GM19043 (cell line): ENCODE results near the gene INTS3.
"Not testable (repeated sequence)": the region's sequence is repeated elsewhere in the genome, so short reads cannot be mapped to it uniquely, and the experiment has no call there.

Experiments used
- ATAC-seq: cut with Tn5 transposase; IDR thresholded peaks from one replicate; pipeline ENCODE4 v1.9.1; 2021; ENCODE audit warnings: low read depth; ENCODE audit not compliant: unreplicated experiment

The INTS3 gene

DNA sequence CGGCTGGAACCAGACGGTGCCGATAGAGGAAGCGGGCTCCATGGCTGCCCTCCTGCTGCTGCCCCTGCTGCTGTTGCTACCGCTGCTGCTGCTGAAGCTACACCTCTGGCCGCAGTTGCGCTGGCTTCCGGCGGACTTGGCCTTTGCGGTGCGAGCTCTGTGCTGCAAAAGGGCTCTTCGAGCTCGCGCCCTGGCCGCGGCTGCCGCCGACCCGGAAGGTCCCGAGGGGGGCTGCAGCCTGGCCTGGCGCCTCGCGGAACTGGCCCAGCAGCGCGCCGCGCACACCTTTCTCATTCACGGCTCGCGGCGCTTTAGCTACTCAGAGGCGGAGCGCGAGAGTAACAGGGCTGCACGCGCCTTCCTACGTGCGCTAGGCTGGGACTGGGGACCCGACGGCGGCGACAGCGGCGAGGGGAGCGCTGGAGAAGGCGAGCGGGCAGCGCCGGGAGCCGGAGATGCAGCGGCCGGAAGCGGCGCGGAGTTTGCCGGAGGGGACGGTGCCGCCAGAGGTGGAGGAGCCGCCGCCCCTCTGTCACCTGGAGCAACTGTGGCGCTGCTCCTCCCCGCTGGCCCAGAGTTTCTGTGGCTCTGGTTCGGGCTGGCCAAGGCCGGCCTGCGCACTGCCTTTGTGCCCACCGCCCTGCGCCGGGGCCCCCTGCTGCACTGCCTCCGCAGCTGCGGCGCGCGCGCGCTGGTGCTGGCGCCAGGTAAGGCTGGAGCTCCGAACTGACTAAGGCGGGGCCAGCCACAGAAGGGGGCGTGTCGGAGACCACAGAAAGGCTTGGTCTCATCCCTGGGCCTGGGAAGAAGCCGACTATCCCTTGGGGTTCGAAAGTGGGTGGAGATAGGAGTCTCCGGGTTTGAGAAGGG is 47.8 kb downstream of the INTS3 start:
- ATAC-seq, result peak; percentile 48

DNA sequence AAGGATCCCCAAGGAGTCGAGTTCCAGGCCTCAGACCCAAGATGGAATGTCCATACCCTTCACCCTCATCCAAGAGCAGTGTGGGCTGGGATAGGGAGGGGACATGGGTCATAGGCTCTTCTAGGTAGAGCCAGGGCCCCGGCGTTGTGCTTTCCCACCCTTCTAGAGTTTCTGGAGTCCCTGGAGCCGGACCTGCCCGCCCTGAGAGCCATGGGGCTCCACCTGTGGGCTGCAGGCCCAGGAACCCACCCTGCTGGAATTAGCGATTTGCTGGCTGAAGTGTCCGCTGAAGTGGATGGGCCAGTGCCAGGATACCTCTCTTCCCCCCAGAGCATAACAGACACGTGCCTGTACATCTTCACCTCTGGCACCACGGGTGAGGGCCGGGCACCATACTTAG is 48.5 kb downstream of the INTS3 start:
- no peak for ATAC-seq

DNA sequence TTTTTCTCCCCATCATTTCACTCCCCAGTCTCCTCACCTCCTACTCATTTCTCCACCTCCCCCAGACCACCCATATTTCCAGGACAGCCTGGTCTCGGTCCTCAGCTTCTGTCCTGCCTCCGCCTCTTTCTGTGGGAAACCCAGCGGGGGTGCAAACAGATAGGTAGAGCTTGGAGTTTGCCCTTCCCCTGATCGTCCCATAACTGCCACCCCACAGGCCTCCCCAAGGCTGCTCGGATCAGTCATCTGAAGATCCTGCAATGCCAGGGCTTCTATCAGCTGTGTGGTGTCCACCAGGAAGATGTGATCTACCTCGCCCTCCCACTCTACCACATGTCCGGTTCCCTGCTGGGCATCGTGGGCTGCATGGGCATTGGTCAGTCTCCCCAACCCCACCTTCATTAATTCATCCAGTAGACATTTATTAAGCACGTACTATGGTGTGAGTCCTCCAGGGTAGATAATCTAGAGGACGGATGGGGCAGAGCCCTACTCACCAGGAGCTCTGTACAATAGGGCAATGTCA is 49.1 kb downstream of the INTS3 start:
- ATAC-seq, result no peak

DNA sequence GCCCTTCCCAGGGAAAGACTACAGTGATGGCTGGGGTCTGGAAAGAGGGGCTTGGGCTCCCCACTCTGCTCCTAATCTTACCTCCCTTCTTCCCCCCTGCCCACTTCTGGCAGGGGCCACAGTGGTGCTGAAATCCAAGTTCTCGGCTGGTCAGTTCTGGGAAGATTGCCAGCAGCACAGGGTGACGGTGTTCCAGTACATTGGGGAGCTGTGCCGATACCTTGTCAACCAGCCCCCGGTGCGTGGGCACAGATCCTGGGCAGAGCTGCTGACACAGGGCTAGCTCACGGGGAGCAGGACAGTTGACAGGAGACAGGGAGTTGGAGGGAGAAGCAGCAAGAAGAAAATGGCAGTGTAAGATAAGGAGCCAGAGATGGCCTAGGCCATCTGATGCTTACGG is 49.8 kb downstream of the INTS3 start:
- ATAC-seq, result no peak

DNA sequence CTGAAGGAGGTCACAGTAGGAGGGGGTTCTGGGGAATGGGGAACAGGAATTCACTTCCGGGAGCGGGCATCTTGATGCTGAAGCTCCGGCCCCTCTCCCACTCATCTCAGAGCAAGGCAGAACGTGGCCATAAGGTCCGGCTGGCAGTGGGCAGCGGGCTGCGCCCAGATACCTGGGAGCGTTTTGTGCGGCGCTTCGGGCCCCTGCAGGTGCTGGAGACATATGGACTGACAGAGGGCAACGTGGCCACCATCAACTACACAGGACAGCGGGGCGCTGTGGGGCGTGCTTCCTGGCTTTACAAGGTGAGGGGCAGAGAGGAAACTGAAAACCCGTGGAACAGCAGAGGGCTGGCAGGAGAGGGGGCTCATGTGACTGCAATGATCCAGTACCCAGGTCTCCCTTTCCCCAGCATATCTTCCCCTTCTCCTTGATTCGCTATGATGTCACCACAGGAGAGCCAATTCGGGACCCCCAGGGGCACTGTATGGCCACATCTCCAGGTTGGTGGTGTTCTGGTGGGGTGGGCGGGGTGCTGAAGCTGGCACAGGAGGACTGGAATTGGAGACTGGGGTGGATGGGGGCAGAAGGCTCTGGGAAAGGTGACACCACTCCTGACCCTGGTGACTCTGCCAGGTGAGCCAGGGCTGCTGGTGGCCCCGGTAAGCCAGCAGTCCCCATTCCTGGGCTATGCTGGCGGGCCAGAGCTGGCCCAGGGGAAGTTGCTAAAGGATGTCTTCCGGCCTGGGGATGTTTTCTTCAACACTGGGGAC is 50.4 kb downstream of the INTS3 start:
- ATAC-seq, result no peak

DNA sequence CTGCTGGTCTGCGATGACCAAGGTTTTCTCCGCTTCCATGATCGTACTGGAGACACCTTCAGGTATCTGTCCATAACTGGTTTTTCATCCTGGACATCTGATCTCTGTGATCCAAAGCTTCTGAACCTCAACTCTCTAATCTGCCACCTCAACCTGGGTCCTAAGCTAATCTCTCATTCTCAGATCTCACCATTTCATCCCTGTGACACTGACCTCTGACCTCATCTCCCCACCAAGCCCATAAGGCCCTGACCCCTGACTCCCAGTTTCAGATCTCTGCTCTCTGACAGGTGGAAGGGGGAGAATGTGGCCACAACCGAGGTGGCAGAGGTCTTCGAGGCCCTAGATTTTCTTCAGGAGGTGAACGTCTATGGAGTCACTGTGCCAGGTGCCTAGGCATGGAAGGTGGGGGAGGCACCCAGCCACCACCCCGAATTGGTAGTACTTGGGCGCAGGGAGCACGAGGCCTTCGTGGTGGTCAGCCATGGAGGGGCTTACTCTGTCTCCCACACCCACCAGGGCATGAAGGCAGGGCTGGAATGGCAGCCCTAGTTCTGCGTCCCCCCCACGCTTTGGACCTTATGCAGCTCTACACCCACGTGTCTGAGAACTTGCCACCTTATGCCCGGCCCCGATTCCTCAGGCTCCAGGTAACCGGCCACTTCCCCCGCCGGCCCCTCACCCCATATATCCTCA is 51.1 kb downstream of the INTS3 start:
- ATAC-seq, result no peak

DNA sequence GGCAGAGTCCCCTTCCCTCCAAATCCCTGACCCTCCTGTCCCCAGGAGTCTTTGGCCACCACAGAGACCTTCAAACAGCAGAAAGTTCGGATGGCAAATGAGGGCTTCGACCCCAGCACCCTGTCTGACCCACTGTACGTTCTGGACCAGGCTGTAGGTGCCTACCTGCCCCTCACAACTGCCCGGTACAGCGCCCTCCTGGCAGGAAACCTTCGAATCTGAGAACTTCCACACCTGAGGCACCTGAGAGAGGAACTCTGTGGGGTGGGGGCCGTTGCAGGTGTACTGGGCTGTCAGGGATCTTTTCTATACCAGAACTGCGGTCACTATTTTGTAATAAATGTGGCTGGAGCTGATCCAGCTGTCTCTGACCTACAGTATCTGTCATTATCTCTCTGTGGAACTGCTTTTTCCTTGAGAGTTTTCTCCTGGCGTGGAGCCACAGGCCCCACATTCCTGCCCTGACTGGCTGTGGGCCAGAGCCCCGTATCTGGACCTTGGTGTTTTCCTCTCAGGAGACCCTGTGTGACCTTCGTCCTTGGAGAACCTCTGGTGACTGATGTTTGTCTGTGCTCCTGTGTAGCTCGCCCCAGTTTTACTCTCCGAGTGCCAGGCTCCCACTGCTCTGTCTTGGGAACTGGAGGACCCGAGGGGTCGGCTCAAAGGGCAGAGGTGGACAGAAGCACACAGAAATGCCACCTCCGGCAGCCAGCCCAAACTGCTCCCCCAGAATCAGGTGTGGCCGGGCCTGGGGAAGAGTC is 52.1 kb downstream of the INTS3 start:
- ATAC-seq, result no peak

DNA sequence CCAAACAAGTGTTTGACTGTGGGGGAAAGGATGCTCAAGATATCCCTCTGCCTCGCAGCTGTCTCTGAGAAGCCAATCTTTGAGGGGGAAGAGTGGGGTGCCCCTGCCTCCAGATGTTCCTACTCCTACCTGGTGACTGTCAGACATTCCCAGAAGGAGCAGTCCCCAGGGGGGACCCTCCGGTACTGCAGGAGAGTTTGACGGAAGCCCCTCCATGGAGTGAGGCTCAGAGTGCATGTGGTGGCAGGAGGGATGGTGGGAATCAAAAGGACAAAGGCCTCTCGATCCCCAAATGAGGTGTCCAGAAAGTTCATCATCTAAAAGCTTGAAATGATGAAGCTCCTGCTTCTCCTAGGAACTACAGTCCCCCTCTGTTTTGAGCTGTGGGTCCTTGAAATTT is 52.7 kb downstream of the INTS3 start:
- ATAC-seq, result no peak

DNA sequence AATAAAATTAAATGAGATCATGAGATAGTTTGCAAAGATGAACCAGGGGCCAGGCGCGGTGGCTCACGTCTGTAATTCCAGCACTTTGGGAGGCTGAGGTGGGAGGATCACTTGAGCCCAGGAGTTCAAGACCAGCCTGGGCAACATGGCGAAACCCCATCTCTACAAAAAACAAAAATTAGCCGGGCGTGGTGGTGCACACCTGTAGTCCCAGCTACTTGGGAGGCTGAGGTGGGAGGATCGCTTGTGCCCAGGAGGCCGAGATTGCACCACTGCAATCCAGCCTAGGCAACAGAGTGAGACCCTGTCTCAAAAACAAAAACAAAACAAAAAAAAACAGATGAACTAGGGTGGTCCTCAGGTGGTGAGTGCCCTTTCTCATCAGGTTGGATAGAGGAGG is 54.8 kb downstream of the INTS3 start:
- ATAC-seq, result not testable (repeated sequence)

DNA sequence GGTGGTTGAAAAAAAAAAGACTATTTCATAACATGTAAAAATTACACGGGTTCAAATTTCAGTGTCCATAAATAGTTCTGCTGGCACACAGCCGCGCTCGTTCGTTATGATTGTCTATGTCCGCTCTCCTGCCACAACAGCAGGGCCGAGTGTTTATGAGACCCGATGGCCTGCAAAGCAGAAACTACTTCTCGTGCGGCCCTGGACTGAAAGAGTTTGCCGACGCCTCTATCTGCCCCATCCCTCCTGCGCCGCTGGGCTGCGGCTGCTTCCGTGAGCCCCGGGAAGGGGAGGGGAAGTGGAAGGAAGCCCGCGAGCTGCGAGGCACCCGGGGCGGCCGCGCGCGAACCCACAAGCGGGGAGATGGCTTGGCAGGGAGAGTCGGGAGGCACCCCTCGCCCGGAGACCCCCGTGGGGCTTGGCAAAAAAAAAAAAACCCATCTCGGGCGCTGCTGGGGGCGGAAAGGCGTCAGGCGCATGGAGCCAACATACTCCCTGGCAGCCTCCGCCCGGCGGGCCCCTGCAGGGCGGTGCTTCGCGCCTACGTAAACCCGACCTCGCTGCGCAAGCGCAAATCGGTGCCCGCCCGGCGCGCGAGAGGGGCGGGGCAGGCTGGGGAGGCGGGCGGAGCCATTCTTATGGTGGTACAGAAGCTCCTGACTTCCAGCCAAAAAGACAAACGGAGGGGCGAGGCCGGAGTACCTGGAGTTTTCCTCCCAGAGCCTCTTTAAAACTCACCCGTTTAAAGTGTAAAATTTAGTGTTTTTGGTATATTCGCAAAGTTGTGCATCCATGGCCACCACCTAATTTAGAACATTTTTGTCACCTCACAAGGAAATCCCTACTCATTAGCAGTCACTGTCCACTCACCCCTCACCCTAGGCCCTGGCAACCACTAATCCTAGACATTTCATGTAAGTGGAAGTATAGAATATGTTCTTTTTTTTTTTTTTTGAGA is 55.7 kb downstream of the INTS3 start:
- ATAC-seq, result peak; percentile 82

DNA sequence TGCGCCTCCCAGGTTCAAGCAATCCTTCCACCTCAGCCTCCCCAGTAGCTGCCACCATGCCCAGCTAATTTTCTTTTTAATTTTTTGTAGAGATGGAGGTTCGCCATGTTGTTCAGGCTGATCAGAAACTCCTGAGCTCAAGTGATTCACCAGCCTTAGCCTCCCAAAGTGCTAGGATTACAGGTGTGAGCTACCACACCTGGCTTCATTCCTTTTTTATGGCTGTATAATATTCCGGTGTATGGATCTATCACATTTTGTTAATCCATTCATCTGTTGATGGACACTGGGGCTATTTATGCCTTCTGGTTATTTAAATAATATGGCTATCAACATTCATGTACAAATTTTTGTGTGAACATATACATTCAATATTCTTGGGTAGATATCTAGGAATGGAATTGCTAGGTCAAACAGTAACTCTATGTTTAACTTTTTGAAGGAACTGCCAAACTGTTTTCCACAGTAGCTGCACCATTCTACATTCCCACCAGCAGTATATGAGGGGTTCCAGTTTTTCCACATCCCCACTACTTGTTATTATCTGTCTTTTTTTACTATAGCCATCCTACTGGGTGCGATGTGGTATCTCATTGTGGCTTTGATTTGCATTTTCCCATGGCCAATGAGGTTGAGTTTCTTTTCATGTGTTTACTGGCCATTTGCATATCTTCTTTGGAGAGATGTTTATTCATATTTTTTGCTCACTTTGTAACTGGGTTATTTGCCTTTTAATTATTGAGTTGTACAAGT is 58.4 kb downstream of the INTS3 start:
- ATAC-seq, result no peak

DNA sequence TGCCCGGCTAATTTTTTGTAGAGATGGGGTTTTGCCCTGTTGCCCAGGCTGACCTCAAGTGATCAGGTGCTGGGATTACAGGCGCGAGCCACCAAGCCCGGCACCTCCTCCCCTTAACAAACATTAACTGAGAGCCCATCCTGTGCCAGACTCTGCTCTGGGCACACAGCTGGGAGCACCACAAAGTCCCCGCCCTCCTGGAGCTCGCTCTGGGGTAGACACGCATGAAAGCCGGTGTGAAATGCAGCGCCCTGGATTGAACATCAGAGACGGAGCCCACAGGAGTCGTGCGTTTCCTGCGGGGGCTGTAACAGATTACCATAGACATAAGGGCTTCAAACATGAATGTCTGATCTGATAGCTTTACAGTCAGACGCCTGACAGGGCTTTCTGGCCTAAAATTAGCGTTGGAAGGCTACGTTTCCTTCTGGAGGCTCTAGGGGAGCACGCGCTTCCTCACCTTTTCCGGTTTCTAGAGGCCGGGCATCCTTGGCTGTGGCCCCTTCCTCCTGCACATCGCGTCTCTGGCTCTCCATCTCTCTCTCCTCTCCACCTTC is 61.7 kb downstream of the INTS3 start:
- no peak for ATAC-seq

DNA sequence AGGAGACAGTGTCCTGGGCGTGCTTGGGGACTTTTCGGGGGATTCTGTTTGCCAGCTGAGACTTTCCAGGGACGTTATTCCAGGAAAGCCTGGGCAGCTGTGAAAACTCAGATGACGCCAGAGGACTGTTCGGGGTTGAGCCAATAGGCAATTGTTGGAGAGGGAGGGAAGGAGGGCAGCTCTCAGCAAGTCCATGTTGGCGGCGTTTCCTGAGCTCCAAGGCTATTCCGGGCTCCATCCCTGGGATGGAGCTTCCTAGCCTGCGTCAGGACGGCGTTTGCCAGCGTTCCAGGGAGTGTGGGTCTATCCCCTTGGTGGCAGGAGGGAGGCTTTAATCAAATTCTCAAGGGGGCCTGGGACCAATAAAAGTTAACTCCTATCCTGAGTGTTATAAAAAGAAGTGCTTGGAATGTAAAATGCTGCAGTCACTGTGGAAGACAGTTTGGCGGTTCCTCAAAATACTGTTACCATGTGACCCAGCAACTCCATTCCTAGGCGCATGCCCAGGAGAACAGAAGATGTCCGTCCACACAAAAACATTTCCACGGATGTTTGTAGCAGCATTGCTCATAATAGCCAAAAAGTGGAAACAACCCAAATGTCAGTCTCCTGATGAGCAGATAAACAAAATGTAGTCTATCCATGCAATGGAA is 62.6 kb downstream of the INTS3 start:
- peak; percentile 12 for ATAC-seq

DNA sequence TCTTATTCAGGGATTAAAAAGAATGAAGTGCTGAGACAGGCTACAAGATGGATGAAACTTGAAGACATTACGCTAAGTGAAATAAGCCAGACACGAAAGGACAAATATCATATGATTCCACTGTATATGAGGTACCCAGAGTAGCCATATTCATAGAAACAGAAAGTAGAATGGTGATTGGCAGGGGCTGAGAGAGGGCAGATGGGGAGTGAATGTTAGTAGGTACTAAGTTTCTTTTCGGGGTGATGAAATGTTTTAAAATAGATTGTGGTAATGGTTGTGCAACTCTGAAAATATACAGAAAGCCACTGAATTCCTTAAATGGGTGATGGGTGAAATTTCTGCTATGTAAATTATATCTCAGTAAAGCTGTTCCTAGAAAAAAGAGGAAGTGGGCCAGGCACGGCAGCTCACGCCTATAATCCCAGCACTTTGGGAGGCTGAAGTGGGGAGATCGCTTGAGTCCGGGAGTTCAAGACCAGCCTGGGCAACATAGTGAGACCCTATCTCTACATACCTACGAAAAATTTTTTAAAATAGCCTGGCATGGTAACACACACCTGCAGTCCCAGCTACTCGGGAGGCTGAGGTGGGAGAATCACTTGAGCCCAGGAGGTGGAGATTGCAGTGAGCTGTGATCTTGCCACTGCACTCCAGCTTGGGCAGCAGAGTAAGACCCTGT is 63.3 kb downstream of the INTS3 start:
- peak; percentile 86 for ATAC-seq

DNA sequence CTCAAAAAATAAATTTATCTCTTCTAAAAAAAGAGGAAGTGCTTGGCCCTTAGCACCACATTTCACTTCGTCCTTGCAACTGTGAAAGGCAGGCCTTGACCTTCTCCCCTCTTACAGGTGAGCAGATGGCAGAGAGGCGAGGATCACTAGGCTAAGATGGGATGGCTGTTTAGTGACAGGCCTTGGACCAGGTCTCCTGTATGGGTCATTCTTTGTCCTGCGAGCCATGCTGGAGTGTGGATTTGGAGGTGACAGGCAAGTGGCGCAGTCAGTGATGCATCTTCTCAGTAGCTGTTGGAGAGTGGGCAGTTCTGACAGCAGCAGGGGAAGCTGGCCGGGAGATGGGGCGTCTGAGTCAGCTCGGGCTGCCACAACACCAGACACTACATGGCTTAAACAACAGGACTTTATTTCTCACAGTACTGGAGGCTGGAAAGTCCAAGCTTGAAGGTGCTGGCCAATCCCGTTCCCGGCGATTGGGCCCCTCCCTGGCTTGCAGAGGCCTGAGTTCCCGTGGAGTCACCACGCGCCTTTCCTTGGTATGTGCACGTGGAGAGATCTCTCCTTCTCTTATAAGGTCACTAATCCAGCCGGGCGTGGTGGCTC is 63.9 kb downstream of the INTS3 start:
- no peak for ATAC-seq

DNA sequence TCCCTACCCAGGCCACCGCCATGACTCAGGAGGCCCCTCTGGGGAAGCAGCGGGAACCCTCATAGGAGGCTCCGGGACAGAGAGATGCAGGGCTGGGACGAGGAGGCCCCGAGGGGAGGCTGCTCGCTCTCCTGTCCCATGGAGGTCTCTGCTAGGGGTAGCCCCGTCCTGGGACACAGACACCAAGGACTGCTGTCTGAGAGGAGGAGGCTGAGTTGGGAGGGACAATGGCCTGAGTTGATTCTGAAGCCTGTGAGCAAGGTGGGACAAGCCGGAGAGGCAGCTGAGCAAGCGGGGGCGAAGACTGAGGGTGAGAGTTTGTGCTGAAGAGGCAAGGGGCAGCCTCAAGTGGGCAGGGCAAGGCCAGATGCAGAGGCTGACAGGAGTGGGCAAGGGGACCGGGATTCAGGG is 64.8 kb downstream of the INTS3 start:
- no peak for ATAC-seq
